Common myeloid progenitor, CD34-positive (primary cell): Measurements from ENCODE around the gene PRDM16.
A peak's percentile ranks its signal among the peaks of the same experiment; 100 is the strongest.
"Not testable (repeated sequence)": the region's sequence is repeated elsewhere in the genome, so short reads cannot be mapped to it uniquely, and the experiment has no call there.

Source experiments
- CTCF ChIA-PET: fragments of 350-600 bp; sonication (Branson Sonifier 250); formaldehyde crosslinking; loops from one replicate; lab custom pipeline; 2021; ENCODE audit warnings: antibody characterized with exemption; lab: Charles Lee
- POLR2A ChIA-PET: fragments of 350-600 bp; sonication (Branson Sonifier 250); formaldehyde crosslinking; loops from one replicate; lab custom pipeline; 2021; ENCODE audit warnings: antibody characterized with exemption; lab: Charles Lee
- DNase-seq, 3 donors: peaks; one replicate each; pipeline versions ENCODE4 v3.0.0 to v3.0.0-alpha.2; 2013
- H3K27ac ChIP-seq, 2 experiments: 1 replicate in 1 of 2; 2 replicates in 1 of 2; pipeline ENCODE4 v1.7.0; 2013; ENCODE audit warnings: inconsistent platforms in 2 of 2, low read length in 2 of 2, mild to moderate bottlenecking in 2 of 2, low read depth in 1 of 2, moderate library complexity in 1 of 2; ENCODE audit not compliant: severe bottlenecking in 2 of 2, insufficient read depth in 1 of 2, poor library complexity in 1 of 2
- H3K27me3 ChIP-seq, 5 experiments: replicated peaks in 2 of 5; 1 replicate in 3 of 5; 2 replicates in 2 of 5; pipeline versions ENCODE4 v1.6.1 to v1.7.0; 2013; ENCODE audit warnings: low read length in 4 of 5, mild to moderate bottlenecking in 2 of 5, moderate library complexity in 2 of 5, inconsistent platforms in 1 of 5; ENCODE audit not compliant: insufficient read depth in 5 of 5, control insufficient read depth in 4 of 5
- H3K36me3 ChIP-seq, 4 experiments: 1 replicate in 2 of 4; 2 replicates in 2 of 4; pipeline versions ENCODE4 v1.6.1 to v1.7.0; 2013; ENCODE audit warnings: low read length in 3 of 4, control low read depth in 1 of 4, mild to moderate bottlenecking in 1 of 4; ENCODE audit not compliant: control insufficient read depth in 4 of 4, insufficient read depth in 4 of 4
- H3K4me1 ChIP-seq, 4 experiments: 1 replicate in 3 of 4; 2 replicates in 1 of 4; pipeline versions ENCODE4 v1.6.1 to v1.7.1; 2013; ENCODE audit warnings: low read length in 3 of 4, mild to moderate bottlenecking in 3 of 4, control low read depth in 1 of 4, inconsistent platforms in 1 of 4, moderate library complexity in 1 of 4; ENCODE audit not compliant: control insufficient read depth in 4 of 4, insufficient read depth in 4 of 4; ENCODE audit errors: control extremely low read depth in 1 of 4
- H3K4me3 ChIP-seq, 7 experiments: 1 replicate in 4 of 7; 2 replicates in 3 of 7; pipeline versions ENCODE4 v1.5.1 to v1.7.0; 2013; ENCODE audit warnings: mild to moderate bottlenecking in 7 of 7, low read length in 6 of 7, moderate library complexity in 6 of 7, inconsistent platforms in 2 of 7, low read depth in 2 of 7, control low read depth in 1 of 7; ENCODE audit not compliant: insufficient read depth in 4 of 7, control insufficient read depth in 1 of 7; ENCODE audit errors: extremely low read depth in 1 of 7
- H3K9me3 ChIP-seq, 5 experiments: 1 replicate in 4 of 5; 2 replicates in 1 of 5; pipeline versions ENCODE4 v1.6.1 to v1.7.1; 2013; ENCODE audit warnings: low read length in 4 of 5, mild to moderate bottlenecking in 2 of 5, inconsistent platforms in 1 of 5, low read depth in 1 of 5, moderate library complexity in 1 of 5; ENCODE audit not compliant: control insufficient read depth in 4 of 5, insufficient read depth in 2 of 5; ENCODE audit errors: control extremely low read depth in 1 of 5
- whole genome bisulfite sequencing: methylation state at CpG from one replicate; pipeline ENCODE4 v1.1.5; 2013; ENCODE audit not compliant: insufficient coverage; 5-methylcytosine and 5-hydroxymethylcytosine counted together

The PRDM16 gene

GRCh38 chr1:3087946-3088668 is 19.1 kb downstream of the PRDM16 start:
- H3K4me1 ChIP-seq, H3K36me3 ChIP-seq, H3K27ac ChIP-seq, CTCF ChIA-PET, H3K27me3 ChIP-seq, H3K9me3 ChIP-seq, H3K4me3 ChIP-seq, DNase-seq: not testable (repeated sequence)
- WGBS: 93% methylated on average over 7 of the region's 20 CpGs
- POLR2A ChIA-PET: interaction anchor here (1.1 kb wide), 1 partner anchor 12 kb away, joined by 3 read pairs; no protein-coding TSS in a partner anchor

- DNase-seq: no peak
- no peaks in the 10 kb centered on the region for H3K27me3 ChIP-seq
- peaks cover 0 to 17% (median 13%) of the 10 kb centered on the region in 4 experiments for H3K4me1 ChIP-seq
- ChIA-PET CTCF (no interaction called here), POLR2A (interaction anchor here (1.1 kb wide), 1 partner anchor 11 kb away, joined by 3 read pairs; no protein-coding TSS in a partner anchor)
- H3K4me3 ChIP-seq: no peak overlapping the region
- peaks cover 0 to 2% (median 0%) of the 10 kb centered on the region in 4 experiments for H3K36me3 ChIP-seq
- WGBS: 98% methylated on average over 17 of the region's 17 CpGs
- H3K27ac ChIP-seq: no peak overlapping the region
- no peaks in the 10 kb centered on the region for H3K9me3 ChIP-seq
Observed at GRCh38 chr1:3089490-3089889, 20.5 kb downstream of the PRDM16 start.

- 91% methylated on average over 12 of the region's 14 CpGs for WGBS
- POLR2A ChIA-PET: no interaction called here
- H3K27ac ChIP-seq: no peak overlapping the region
- H3K36me3 ChIP-seq: peaks cover 0 to 2% (median 0%) of the 10 kb centered on the region in 4 experiments
- no peak overlapping the region for H3K4me3 ChIP-seq
- peaks cover 0 to 36% (median 31%) of the 10 kb centered on the region in 4 experiments for H3K4me1 ChIP-seq
- no peaks in the 10 kb centered on the region for H3K27me3 ChIP-seq
- no peaks in the 10 kb centered on the region for H3K9me3 ChIP-seq
- no peak for DNase-seq
- CTCF ChIA-PET: interaction anchor here (1.1 kb wide), 1 partner anchor 11 kb away, joined by 4 read pairs; no protein-coding TSS in a partner anchor
Observed at GRCh38 chr1:3091334-3091733, 22.3 kb downstream of the PRDM16 start.

- POLR2A ChIA-PET: interaction anchor here (1.2 kb wide), 1 partner anchor 10 kb away, joined by 4 read pairs; no protein-coding TSS in a partner anchor
- no peaks in the 10 kb centered on the region for H3K9me3 ChIP-seq
- peaks cover 0 to 46% (median 41%) of the 10 kb centered on the region in 4 experiments for H3K4me1 ChIP-seq
- peaks cover 0 to 2% (median 0%) of the 10 kb centered on the region in 4 experiments for H3K36me3 ChIP-seq
- 94% methylated on average over 7 of the region's 7 CpGs for WGBS
- no peak overlapping the region for H3K4me3 ChIP-seq
- no peaks in the 10 kb centered on the region for H3K27me3 ChIP-seq
- CTCF ChIA-PET: interaction anchor here (0.9 kb wide), 1 partner anchor 10 kb away, joined by 3 read pairs; no protein-coding TSS in a partner anchor
- no peak overlapping the region for H3K27ac ChIP-seq
- no peak for DNase-seq
Observed at GRCh38 chr1:3092530-3092929, 23.5 kb downstream of the PRDM16 start.

GRCh38 chr1:3093898-3094626 is 25.1 kb downstream of the PRDM16 start:
- Histone ChIP-seq H3K27ac (no peak overlapping the region), H3K9me3 (no peaks in the 10 kb centered on the region), H3K4me1 (peaks cover 0 to 49% (median 40%) of the 10 kb centered on the region in 4 experiments), H3K27me3 (no peaks in the 10 kb centered on the region), H3K4me3 (peak overlapping the region in 1 of 7 experiments; percentile 5), H3K36me3 (peaks cover 0 to 2% (median 0%) of the 10 kb centered on the region in 4 experiments)
- ChIA-PET POLR2A (interaction anchor here (1.1 to 1.2 kb wide), 2 partner anchors 12 to 16 kb away, joined by 4 to 5 read pairs; no protein-coding TSS in a partner anchor), CTCF (no interaction called here)
- 35% methylated on average over 24 of the region's 27 CpGs for WGBS
- DNase-seq: peak; percentile 65 to 95 (median 93)

- POLR2A ChIA-PET: no interaction called here
- Histone ChIP-seq H3K4me3 (no peak overlapping the region), H3K36me3 (peaks cover 0 to 2% (median 0%) of the 10 kb centered on the region in 4 experiments), H3K27me3 (no peaks in the 10 kb centered on the region), H3K4me1 (peaks cover 0 to 49% (median 40%) of the 10 kb centered on the region in 4 experiments), H3K9me3 (no peaks in the 10 kb centered on the region), H3K27ac (no peak overlapping the region)
- 88% methylated on average over 23 of the region's 26 CpGs for WGBS
- CTCF ChIA-PET: interaction anchor here (0.9 to 1.2 kb wide), 2 partner anchors 14 to 216 kb away, joined by 3 read pairs; no protein-coding TSS in a partner anchor
- DNase-seq: no peak
Observed at GRCh38 chr1:3094863-3095780, 26.1 kb downstream of the PRDM16 start.
